Measurements from ENCODE around the gene METTL9. TPM values are rescaled to one million over a fixed set of nuclear protein-coding genes. Genes with fewer than 3 reads are reported as not detected.

Gene METTL9
- polyA plus RNA-seq, 1 experiment = 46.3 TPM

DNA sequence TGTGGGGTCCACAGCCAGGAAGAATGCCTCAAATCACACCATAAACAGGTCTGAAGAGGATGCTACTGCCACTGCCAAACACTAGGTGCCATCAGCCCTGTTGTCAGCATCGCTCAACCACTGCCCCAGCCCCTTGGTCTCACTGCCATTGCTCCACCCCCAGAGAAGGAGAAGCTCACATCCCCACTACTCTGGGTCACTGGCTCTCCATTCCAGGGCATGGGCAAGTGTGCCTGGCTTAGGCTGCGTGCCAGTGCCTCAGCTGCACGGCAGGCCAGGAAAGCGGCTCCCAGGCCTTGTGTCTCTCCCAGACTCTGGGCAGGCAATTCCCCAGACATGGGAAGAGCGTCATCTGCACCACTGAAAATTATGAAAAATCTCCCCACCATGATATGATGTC lies 54.2 kb downstream of the METTL9 start:
- ChIA-PET CTCF (interaction anchor here (7.7 kb wide), 1 partner anchor 56 kb away, joined by 68 read pairs; no protein-coding TSS in a partner anchor), POLR2A (no interaction called here)
- TF ChIP-seq, protein P1, sequence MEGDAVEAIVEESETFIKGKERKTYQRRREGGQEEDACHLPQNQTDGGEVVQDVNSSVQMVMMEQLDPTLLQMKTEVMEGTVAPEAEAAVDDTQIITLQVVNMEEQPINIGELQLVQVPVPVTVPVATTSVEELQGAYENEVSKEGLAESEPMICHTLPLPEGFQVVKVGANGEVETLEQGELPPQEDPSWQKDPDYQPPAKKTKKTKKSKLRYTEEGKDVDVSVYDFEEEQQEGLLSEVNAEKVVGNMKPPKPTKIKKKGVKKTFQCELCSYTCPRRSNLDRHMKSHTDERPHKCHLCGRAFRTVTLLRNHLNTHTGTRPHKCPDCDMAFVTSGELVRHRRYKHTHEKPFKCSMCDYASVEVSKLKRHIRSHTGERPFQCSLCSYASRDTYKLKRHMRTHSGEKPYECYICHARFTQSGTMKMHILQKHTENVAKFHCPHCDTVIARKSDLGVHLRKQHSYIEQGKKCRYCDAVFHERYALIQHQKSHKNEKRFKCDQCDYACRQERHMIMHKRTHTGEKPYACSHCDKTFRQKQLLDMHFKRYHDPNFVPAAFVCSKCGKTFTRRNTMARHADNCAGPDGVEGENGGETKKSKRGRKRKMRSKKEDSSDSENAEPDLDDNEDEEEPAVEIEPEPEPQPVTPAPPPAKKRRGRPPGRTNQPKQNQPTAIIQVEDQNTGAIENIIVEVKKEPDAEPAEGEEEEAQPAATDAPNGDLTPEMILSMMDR (IDR thresholded peaks at IDR 0.05; ENCODE audit: insufficient read depth, low read depth, low read length) = no peak
- peaks cover 1% of the 10 kb centered on the region; the same call in 1 of the 2 replicates for H3K36me3 ChIP-seq (ENCODE audit: control insufficient read depth, insufficient read depth, low read length)
- no peaks in the 10 kb centered on the region for H3K27me3 ChIP-seq (ENCODE audit: control insufficient read depth, insufficient read depth, low read length)
- DNase-seq (ENCODE audit: low read depth) = no peak
- no peak overlapping the region for H3K4me3 ChIP-seq (ENCODE audit: low read depth, low read length)

DNA sequence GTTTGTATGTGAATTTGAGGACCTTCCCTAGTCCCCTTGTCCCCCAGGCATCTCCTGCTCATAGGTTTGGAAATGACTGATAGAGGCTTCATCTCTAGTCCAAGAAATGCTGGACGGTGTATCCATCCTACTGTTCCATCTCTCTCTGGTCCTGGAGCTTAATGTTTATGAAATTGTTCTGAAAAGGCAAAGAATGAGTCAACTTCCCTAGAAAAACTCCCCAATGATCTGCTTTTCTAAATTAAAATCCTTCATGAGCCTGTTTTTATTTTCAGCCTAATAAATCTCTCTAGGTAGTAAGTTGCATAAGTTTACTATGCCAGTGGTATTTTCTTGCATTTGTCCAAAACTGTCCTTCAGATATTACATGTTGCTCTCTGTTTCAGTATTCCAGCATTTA lies 55.1 kb downstream of the METTL9 start:
- ChIA-PET CTCF (interaction anchor here (0.6 to 7.7 kb wide), 3 partner anchors 11 to 70 kb away, joined by 3 to 68 read pairs (median 3); no protein-coding TSS in a partner anchor), POLR2A (no interaction called here)
- DNase-seq (ENCODE audit: low read depth) = no peak
- Histone ChIP-seq H3K4me3 (ENCODE audit: low read depth, low read length) (no peak overlapping the region), H3K27me3 (ENCODE audit: control insufficient read depth, insufficient read depth, low read length) (no peaks in the 10 kb centered on the region), H3K36me3 (ENCODE audit: control insufficient read depth, insufficient read depth, low read length) (no peaks in the 10 kb centered on the region)
- TF ChIP-seq, protein P1 (IDR thresholded peaks at IDR 0.05; ENCODE audit: insufficient read depth, low read depth, low read length) = no peak

DNA sequence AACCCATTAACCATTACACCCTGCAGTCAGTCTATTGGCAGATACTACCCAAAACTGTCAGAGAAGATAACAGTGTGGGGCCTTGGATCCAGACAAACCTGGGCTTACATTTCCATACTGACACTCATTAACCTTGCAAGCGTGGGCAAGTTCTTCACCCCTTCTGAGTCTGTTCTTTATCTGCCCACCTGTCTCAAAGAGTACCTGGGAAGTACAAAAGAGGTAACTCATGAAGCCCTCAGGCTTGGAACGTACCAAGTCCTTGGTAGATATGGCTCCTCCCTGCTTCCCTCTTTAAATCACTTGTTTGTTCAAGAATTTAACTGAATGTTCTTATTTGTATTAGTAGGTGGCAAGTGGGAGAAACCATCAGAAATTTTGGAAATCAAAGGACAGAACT lies 55.5 kb downstream of the METTL9 start:
- no peak for DNase-seq (ENCODE audit: low read depth)
- TF ChIP-seq, protein P1 (IDR thresholded peaks at IDR 0.05; ENCODE audit: insufficient read depth, low read depth, low read length) = no peak
- POLR2A ChIA-PET = no interaction called here
- Histone ChIP-seq H3K27me3 (ENCODE audit: control insufficient read depth, insufficient read depth, low read length) (no peaks in the 10 kb centered on the region), H3K4me3 (ENCODE audit: low read depth, low read length) (no peak overlapping the region), H3K36me3 (ENCODE audit: control insufficient read depth, insufficient read depth, low read length) (no peaks in the 10 kb centered on the region)
- CTCF ChIA-PET = interaction anchor here (0.6 to 7.7 kb wide), 3 partner anchors 11 to 70 kb away, joined by 3 to 68 read pairs (median 3); no protein-coding TSS in a partner anchor

DNA sequence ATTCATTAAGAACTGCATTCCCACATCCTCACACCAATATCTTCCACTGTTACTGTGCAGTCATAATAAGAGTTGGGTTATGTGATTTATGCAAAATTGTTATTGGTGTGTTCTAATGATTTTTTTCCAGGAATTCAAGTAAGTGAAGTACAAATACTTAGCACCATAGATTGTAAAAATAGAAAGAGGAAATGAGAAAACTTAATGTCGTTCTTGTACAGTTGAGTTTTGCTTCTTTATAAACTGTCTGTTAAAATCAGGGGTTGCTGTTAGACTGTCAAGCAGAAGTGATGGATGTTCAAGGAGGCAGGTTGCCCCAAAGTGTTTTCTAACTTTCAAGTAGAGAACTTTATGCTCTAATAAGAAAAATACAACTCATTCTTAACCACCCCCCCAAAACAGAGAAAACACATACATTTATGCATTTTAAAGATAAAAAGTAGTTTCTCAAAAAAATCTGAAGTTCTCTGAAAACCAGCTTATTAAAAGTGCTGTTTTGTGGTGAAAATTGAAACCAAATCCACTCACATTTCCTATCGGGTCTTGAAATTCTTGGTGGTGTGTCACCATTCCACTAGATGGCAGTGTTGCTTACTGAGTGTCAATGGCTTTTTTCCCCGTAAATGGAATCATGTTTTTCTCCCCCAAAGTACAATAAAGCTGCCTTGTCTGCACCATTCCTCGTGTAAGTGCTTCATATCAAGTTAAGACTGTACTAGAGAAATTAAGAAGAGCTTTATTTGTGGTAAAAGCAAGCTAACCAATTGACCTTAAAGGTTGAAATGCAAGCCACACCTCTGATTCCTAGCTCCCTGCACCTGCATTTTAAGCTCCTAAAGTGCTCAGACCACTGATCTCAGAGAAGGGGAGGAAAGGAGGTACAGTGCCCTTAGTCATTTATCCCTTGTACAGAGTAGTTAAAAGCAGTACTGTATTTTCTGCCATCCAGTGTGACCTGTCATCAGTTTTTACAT lies 57.7 kb downstream of the METTL9 start:
- POLR2A ChIA-PET = no interaction called here
- Histone ChIP-seq H3K27me3 (ENCODE audit: control insufficient read depth, insufficient read depth, low read length) (no peaks in the 10 kb centered on the region), H3K4me3 (ENCODE audit: low read depth, low read length) (no peak overlapping the region), H3K36me3 (ENCODE audit: control insufficient read depth, insufficient read depth, low read length) (no peaks in the 10 kb centered on the region)
- TF ChIP-seq, protein P1 (IDR thresholded peaks at IDR 0.05; ENCODE audit: insufficient read depth, low read depth, low read length) = peak; percentile 81
- CTCF ChIA-PET = interaction anchor here (0.6 to 7.7 kb wide), 28 partner anchors 8 to 1414 kb away, joined by 3 to 68 read pairs (median 4); no protein-coding TSS in a partner anchor
- DNase-seq (ENCODE audit: low read depth) = no peak

DNA sequence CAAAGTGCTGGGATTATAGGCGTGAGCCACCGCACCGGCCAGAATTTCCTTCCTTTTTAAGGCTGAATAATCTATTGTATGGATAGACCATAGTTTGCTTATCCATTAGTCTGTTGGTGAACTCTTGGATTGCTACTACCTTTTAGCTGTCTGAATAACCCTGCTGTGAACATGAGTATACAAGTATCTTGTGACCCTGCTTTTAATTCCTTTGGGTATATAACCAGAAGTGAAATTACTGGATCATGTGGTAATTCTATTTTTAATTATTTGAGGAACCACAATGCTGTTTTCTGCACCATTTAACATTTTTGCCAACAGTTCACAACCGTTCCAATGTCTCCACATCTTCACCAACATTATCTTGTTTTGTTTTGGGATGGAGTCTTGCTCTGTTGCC lies 59.7 kb downstream of the METTL9 start:
- ChIA-PET CTCF (interaction anchor here (1.6 to 7.7 kb wide), 2 partner anchors 11 to 50 kb away, joined by 3 to 68 read pairs; no protein-coding TSS in a partner anchor), POLR2A (no interaction called here)
- DNase-seq (ENCODE audit: low read depth) = no peak
- TF ChIP-seq, protein P1 (IDR thresholded peaks at IDR 0.05; ENCODE audit: insufficient read depth, low read depth, low read length) = no peak
- no peaks in the 10 kb centered on the region for H3K36me3 ChIP-seq (ENCODE audit: control insufficient read depth, insufficient read depth, low read length)
- H3K27me3 ChIP-seq (ENCODE audit: control insufficient read depth, insufficient read depth, low read length) = no peaks in the 10 kb centered on the region; the same call in 1 of the 2 replicates
- H3K4me3 ChIP-seq (ENCODE audit: low read depth, low read length) = no peak overlapping the region
